HUDEP-2 (cell line): ENCODE results near the gene PDE4D.
A peak's percentile ranks its signal among the peaks of the same experiment; 100 is the strongest.
"Not testable (repeated sequence)": the region's sequence is repeated elsewhere in the genome, so short reads cannot be mapped to it uniquely, and the experiment has no call there.

Experiments used
- DNase-seq, 76 experiments: peaks; one replicate each; lab custom pipeline; 2025; ENCODE audit not compliant: unreplicated experiment in 76 of 76; lab: John Stamatoyannopoulos, UW

PDE4D gene

DNA sequence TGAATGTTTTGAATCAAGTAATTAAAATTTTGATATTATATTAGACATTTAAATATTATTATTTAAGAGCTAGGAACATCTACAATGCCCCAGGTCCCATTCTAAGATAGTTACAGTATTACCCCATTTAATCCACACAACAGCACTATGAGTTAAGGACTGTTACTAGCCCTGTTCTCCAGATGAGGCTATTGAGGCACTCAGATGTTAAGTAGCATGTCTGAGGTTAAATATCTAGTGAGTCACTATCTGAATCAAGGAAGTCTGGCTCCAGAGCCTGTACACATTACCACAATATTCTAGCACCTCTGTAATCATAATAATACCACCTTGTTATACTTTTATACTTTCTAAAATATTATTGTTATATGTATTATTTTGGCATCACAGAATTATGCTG, 304.6 kb downstream of the PDE4D start:
- DNase-seq, result no peak

- DNase-seq, result no peak
These were observed 305.8 kb downstream of the PDE4D start for GRCh38 chr5:59587489-59588337.

DNA sequence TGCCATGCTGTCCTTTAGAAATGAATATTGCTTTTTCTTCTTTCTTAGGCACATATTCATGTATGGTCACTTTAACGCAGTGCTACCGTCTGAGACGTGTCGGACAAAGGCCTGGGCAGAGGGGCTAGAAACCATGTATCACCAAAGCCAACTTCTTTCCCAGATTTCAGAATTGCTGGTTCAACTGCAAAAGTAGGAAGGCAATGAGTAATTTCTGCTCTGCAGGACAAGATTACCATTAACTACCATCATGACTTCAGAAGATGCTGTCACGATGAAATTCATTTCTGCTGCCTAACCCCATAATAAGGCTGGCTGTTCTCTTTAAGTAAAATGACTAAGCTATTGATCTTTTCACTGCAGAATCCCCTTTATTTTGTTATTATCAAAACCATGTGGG, 306.7 kb downstream of the PDE4D start:
- DNase-seq, result no peak

- no peak for DNase-seq
These were observed 308.4 kb downstream of the PDE4D start for GRCh38 chr5:59584858-59585846.

DNA sequence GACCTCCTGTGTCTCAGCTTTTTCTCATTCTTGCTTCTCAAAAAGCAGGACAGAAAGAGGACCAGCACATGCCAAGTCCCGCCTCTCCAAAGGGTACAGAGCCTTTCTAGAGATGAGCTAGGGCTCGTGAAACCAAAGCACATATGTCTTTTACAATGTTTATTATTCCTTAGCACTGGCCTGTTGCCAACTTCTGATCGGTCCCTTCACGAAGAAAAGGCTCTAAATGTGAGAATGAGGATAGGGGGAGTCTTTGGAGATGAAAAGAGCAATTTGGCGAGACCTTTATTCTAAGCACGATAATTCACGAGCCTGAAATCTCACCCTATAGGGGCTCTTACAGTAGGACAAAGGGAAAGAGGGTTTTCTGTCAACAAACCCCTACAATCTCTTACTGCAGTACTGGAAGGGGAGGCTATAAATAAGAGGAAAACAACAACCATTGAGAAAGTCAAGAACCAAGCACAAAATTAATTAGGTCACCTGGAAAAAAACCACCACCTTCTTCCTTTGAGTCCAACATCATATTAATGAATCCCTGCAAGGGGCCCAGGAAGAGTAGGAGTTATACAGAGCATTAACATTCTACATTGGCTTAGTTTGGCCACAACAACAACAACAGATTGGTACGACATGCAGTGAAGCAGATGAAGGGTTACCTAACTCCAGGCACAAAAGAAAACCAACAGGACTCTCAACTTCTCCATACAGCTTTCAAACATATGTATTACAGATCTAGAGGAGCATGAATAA, 309.5 kb downstream of the PDE4D start:
- no peak for DNase-seq

DNA sequence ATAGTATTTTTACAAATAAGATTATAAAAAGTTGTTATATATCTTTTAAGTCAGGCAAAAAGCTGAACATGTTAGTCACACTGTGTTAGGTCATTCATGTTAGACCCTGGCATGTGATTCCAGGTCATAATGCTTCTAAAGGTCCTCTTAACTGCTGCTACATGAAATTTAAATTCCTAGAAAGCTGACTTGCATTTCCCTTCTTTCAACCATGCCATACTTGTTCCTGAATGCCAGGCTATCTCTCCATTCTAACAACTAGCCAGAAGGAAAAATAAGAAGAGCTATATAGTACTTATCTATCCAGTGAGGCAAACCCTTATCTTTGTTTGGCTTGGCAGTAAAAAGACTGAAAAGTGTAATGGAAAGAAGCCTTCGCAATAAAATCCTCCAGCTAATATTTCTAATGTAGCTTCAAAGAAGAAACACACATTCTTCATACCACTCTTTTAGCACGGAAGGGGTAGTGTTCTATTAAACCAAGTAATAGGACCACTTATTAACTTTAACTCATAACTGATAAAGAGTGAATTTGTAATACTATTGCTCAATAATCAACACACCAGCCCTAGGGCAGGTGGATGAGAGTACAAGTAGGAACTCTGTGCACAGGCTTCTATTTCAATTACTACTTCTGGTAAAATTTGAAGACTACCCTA, 310.2 kb downstream of the PDE4D start:
- no peak for DNase-seq

DNA sequence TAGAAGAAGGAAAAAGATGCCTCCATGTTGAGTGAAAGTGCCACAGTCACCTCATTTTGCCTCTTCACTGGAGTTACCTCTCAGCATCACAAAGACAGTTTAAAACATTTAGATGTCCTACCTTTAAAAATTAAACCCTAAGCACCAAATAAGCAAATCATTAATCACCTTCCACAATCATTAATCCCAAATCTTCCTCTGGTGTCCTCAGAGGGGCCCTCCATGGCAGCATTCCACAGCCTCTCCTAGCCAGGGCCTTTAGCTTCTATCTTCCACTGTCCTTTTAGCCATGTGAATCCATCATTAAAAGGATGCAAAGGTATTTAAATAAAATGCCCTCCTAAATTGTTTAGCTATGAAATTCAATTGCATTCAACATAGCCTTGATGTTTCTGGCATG, 310.8 kb downstream of the PDE4D start:
- DNase-seq, result no peak

DNA sequence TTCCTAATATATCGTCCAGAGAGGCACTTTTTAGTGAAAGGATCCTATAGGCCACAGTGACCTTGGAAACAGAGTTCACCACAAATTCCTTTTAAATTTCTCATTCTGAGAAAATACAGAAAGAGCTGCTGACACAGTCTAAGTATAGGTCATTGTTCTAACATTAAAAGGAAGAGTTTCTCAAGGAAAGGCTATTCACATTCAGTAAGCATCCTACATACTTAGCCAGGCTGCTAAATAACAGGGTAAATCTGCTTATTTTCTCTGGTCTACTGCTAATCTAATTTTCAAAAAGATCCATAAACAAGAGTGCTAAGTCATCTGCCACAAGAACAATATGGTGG, 313.7 kb downstream of the PDE4D start:
- DNase-seq, result no peak

GRCh38 chr5:59579101-59579823, 314.3 kb downstream of the PDE4D start:
- no peak for DNase-seq

DNA sequence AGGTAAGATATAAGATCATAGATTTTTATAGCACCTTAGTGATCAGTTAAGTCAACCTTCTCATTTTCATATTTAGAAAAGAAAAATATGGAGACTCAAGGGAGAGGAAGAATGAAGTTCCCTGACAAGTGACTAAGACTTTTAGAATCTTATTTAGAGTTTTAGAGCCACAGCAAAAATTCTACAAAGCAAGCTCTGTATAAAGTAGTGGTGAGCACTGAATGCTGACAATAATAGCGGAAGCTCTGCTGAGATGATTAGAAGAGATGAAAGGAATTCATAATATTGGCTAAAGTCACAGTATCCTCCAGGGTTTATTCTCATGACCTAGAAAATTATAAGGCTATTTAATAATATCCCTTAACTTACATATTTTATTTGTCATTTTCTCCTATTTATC, 316.0 kb downstream of the PDE4D start:
- no peak for DNase-seq

- peak in 3 of 76 experiments; percentile 6 to 7 (median 6) for DNase-seq
These were observed 317.7 kb downstream of the PDE4D start for GRCh38 chr5:59575648-59576445.

DNA sequence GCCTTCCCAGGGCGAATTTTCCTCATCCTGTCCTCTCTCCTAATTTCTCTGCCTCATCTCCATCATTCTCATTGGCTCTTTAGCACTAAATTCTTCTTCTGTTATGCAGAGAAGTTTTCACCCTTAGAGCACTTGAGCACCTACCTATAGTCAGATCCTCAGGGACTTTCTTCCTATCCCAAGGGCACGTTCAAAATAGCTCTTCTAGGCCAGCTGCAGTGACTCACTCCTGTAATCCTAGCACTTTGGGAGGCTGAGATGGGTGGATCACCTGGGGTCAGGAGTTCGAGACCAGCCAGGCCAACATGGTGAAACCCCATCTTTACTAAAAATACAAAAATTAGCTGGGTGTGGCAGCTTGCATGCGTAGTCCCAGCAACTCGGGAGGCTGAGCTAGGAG, 320.0 kb downstream of the PDE4D start:
- not testable (repeated sequence) for DNase-seq

GRCh38 chr5:59571067-59571466, 322.5 kb downstream of the PDE4D start:
- DNase-seq, result no peak

- DNase-seq, result no peak
These were observed 323.8 kb downstream of the PDE4D start for GRCh38 chr5:59569608-59570334.

GRCh38 chr5:59569158-59569557, 324.4 kb downstream of the PDE4D start:
- DNase-seq, result no peak

DNA sequence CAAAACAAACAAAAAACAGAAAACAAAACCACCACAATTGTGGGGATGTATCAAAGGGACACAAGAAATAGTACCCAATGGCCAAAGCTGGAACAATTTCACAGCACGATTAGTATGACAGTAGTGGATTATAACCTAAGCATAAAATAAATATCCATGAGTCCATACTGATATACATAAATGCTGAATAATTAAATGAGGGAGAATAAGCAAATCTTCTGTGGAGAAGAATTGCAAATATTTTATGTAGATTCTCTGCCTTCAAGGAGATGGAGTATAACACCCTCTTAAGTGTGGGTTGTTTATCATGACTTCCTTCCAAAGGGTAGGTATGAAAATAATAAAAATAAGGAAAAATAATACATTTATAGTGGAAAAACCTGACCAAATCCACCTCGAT, 325.4 kb downstream of the PDE4D start:
- DNase-seq, result no peak

DNA sequence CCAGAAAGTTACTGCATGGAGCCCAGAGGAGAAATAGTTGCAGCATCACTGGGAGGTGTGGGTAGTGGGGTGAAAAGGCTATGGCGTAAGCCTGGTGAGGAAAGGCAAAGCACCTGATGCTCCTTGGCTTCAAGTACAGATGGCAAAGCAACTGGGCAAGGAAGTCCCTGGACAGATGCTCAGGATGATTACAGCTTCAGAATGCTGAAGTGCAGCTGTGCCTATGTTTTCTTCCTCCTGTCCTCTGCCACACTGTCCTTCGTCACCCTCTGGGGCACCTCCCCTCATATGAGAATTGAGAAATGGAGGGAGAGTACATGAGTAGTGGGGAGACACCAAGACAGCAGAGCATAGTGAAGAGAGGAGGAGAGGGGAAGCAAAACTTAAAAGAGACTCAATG, 328.0 kb downstream of the PDE4D start:
- no peak for DNase-seq

DNA sequence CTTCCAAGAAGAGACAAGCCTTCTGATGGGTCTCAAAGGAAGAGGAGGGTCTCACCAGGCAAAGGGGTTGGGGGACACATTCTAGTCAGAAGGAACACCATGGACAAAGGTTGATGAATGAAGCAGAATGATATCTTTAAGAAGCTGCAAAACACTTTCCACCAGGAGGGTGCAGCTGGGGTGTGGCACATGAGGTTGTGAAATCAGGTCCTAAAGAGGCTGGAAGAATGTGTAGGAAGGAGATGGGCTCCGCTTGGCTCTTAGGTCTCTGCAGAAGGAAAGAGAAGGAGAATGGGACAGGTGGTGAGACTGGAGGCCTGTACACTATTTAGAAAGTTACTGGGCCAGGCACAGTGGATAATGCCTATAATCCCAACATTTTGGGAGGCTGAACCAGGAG, 328.6 kb downstream of the PDE4D start:
- DNase-seq, result no peak
